HepG2 (cell line): Measurements from ENCODE around the gene LRRC43. TPM values are rescaled to one million over a fixed set of nuclear protein-coding genes. Genes with fewer than 3 reads are reported as not detected.
A peak's percentile ranks its signal among the peaks of the same experiment; 100 is the strongest.

Experiments used
- DBP ChIP-seq: sonication (generic); formaldehyde crosslinking; IDR thresholded peaks from 2 replicates; pipeline ENCODE4 v1.4.0; 2020; ENCODE audit warnings: missing genetic modification reagents; ENCODE audit errors: not compliant biosample characterization
- HNRNPLL ChIP-seq: fragments of 200-400 bp; formaldehyde crosslinking; IDR thresholded peaks from 2 replicates; pipeline ENCODE4 v1.6.1; 2017; ENCODE audit warnings: mild to moderate bottlenecking, low read depth, low read length; ENCODE audit not compliant: poor library complexity, severe bottlenecking
- HOXA7 ChIP-seq: sonication (generic); formaldehyde crosslinking; IDR thresholded peaks from 2 replicates; pipeline ENCODE4 v1.8.1; 2022; ENCODE audit warnings: mild to moderate bottlenecking, missing genetic modification reagents, moderate library complexity
- IRF2 ChIP-seq: IDR thresholded peaks from 2 replicates; pipeline ENCODE4 v1.6.1; 2018; ENCODE audit warnings: missing genetic modification reagents, missing compliant biosample characterization
- MLLT10 ChIP-seq: sonication (generic); formaldehyde crosslinking; IDR thresholded peaks from 2 replicates; pipeline ENCODE4 v1.4.0; 2020; ENCODE audit warnings: missing genetic modification reagents
- TFDP2 ChIP-seq: sonication (generic); formaldehyde crosslinking; IDR thresholded peaks from 2 replicates; pipeline ENCODE4 v1.4.0; 2020; ENCODE audit warnings: missing genetic modification reagents
- TRIM24 ChIP-seq: sonication (generic); formaldehyde crosslinking; IDR thresholded peaks from 2 replicates; pipeline ENCODE4 v1.8.0; 2022; ENCODE audit warnings: mild to moderate bottlenecking, missing genetic modification reagents
- ZBTB34 ChIP-seq: sonication (generic); formaldehyde crosslinking; IDR thresholded peaks from 2 replicates; pipeline ENCODE4 v1.8.0; 2022; ENCODE audit warnings: mild to moderate bottlenecking, missing genetic modification reagents
- ZNF335 ChIP-seq: sonication (generic); formaldehyde crosslinking; IDR thresholded peaks from 2 replicates; pipeline ENCODE4 v1.4.0; 2020; ENCODE audit warnings: missing genetic modification reagents
- ZNF510 ChIP-seq: sonication (generic); formaldehyde crosslinking; IDR thresholded peaks from 2 replicates; pipeline ENCODE4 v1.4.0; 2020; ENCODE audit warnings: low read depth, mild to moderate bottlenecking, missing genetic modification reagents
- ZNF543 ChIP-seq: sonication (generic); formaldehyde crosslinking; IDR thresholded peaks from 2 replicates; pipeline ENCODE4 v1.4.0; 2020; ENCODE audit warnings: mild to moderate bottlenecking, missing genetic modification reagents
- ZNF547 ChIP-seq: sonication (generic); formaldehyde crosslinking; IDR thresholded peaks from 2 replicates; pipeline ENCODE4 v1.5.1; 2020; ENCODE audit warnings: mild to moderate bottlenecking, missing genetic modification reagents
- ZNF674 ChIP-seq: sonication (generic); formaldehyde crosslinking; IDR thresholded peaks from 2 replicates; pipeline ENCODE4 v1.5.0; 2020; ENCODE audit warnings: low read depth, mild to moderate bottlenecking, missing genetic modification reagents
- polyA plus RNA-seq, 8 experiments: library from polyadenylated mRNA; depleted of rRNA in 3 of 8; stranded (reverse) in 7 of 8; unstranded in 1 of 8; fragments of >200 nt; fragmentation: Illumina TruSeq in 4 of 8; extraction: Trizol in 4 of 8; gene quantifications; 2 replicates each; pipeline versions ENCODE4 v1.2.1 to v1.2.3, GENCODE V29; 2011 to 2016; ENCODE audit warnings: low read depth in 4 of 8, missing spikeins in 1 of 8, mixed read lengths in 1 of 8; ENCODE audit not compliant: insufficient read depth in 1 of 8
- total RNA-seq, 5 experiments: library from RNA; depleted of rRNA; stranded (reverse); fragments of >200 nt; fragmentation: Illumina TruSeq; extraction: Trizol; gene quantifications; 2 replicates each; pipeline ENCODE4 v1.2.3, GENCODE V29; 2016; ENCODE audit warnings: low read depth in 1 of 5
- TF ChIP-seq, protein P1 (sequence below): sonication (generic); formaldehyde crosslinking; IDR thresholded peaks from 2 replicates; pipeline ENCODE4 v1.5.1; 2020; ENCODE audit warnings: missing genetic modification reagents, mild to moderate bottlenecking, borderline replicate concordance
- TF ChIP-seq, protein P2 (sequence below): sonication (generic); formaldehyde crosslinking; IDR thresholded peaks from 2 replicates; pipeline ENCODE4 v1.4.0; 2020; ENCODE audit warnings: mild to moderate bottlenecking, missing genetic modification reagents
- TF ChIP-seq, protein P3 (sequence below): sonication (generic); formaldehyde crosslinking; IDR thresholded peaks from 2 replicates; pipeline ENCODE4 v1.4.0; 2020; ENCODE audit warnings: missing genetic modification reagents
- TF ChIP-seq, protein P4 (sequence below): sonication (generic); formaldehyde crosslinking; conservative IDR thresholded peaks from 2 replicates; pipeline ENCODE4 v1.8.0; 2022; ENCODE audit warnings: mild to moderate bottlenecking, moderate library complexity, missing genetic modification reagents
- TF ChIP-seq, protein P5 (sequence below): sonication (generic); formaldehyde crosslinking; IDR thresholded peaks from 2 replicates; pipeline ENCODE4 v1.4.0; 2020; ENCODE audit warnings: mild to moderate bottlenecking, missing genetic modification reagents

Gene LRRC43
- total and polyA plus RNA-seq, 2 of the 13 experiments (the other 11 are each of a cell fraction or from before 2014, with no cell fraction given) = not detected

DNA sequence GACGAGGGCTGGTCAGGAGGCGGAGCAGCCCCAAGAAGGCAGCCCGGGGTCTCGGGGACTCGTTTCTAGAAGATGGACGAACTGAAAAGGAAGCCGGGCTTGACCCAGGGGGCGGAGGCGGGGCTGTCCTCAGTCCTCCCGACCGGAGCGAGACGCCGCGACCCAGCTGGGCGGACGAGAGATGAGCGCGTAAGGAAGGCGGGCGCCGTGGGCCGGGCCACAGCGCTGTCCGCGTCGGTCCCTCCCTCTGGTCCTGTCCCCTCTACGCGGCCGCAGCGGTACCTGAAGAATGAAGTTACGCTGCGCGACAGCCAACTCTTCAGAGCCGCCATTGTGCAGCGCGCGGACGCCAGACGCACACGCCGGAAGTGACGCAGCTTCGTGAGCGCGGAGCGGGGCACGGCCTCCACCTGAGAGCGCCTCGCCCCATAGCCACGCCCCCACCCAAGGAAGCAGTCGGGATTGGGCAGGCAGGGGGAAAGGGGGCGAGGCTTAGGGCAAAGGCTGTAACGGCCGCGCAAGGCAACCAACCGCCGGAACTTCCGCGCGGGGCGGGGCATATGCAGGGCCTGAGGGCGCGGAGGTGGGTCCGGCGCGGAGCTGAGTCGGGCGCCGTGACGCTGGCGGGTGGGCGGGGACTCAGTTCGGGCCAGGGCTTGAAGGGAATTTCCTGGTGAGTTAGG, 42.9 kb downstream of the LRRC43 start, which contains the start of gene DIABLO (continued):
- 0 out of 2 replicates have a peak, but pooled peaks have one; percentile 72 for TF ChIP-seq IRF2 (CRISPR knock-in tag)
- peak; percentile 92 for TF ChIP-seq HNRNPLL
- TF ChIP-seq, protein P1, sequence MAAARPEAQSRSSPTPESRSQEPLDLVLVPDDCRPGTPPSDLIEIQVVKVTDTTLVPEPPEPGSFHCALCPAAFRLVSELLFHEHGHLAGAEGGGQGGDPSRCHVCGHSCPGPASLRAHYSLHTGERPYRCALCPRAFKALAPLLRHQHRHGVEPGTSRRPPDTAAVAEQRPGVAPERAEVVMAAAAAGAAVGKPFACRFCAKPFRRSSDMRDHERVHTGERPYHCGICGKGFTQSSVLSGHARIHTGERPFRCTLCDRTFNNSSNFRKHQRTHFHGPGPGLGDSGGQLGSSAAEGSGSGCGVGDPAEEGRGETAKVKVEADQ (CRISPR knock-in tag) = no peak
- TF ChIP-seq, protein P2, sequence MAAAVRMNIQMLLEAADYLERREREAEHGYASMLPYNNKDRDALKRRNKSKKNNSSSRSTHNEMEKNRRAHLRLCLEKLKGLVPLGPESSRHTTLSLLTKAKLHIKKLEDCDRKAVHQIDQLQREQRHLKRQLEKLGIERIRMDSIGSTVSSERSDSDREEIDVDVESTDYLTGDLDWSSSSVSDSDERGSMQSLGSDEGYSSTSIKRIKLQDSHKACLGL (CRISPR knock-in tag) = peak; percentile 84
- TF ChIP-seq TFDP2 = peak; percentile 64
- TF ChIP-seq, protein P3, sequence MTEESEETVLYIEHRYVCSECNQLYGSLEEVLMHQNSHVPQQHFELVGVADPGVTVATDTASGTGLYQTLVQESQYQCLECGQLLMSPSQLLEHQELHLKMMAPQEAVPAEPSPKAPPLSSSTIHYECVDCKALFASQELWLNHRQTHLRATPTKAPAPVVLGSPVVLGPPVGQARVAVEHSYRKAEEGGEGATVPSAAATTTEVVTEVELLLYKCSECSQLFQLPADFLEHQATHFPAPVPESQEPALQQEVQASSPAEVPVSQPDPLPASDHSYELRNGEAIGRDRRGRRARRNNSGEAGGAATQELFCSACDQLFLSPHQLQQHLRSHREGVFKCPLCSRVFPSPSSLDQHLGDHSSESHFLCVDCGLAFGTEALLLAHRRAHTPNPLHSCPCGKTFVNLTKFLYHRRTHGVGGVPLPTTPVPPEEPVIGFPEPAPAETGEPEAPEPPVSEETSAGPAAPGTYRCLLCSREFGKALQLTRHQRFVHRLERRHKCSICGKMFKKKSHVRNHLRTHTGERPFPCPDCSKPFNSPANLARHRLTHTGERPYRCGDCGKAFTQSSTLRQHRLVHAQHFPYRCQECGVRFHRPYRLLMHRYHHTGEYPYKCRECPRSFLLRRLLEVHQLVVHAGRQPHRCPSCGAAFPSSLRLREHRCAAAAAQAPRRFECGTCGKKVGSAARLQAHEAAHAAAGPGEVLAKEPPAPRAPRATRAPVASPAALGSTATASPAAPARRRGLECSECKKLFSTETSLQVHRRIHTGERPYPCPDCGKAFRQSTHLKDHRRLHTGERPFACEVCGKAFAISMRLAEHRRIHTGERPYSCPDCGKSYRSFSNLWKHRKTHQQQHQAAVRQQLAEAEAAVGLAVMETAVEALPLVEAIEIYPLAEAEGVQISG = peak; percentile 92
- TF ChIP-seq MLLT10 = no peak
- peak; percentile 74 for TF ChIP-seq ZNF335 (CRISPR knock-in tag)
- no peak for TF ChIP-seq DBP (CRISPR knock-in tag)
- TF ChIP-seq, protein P4, sequence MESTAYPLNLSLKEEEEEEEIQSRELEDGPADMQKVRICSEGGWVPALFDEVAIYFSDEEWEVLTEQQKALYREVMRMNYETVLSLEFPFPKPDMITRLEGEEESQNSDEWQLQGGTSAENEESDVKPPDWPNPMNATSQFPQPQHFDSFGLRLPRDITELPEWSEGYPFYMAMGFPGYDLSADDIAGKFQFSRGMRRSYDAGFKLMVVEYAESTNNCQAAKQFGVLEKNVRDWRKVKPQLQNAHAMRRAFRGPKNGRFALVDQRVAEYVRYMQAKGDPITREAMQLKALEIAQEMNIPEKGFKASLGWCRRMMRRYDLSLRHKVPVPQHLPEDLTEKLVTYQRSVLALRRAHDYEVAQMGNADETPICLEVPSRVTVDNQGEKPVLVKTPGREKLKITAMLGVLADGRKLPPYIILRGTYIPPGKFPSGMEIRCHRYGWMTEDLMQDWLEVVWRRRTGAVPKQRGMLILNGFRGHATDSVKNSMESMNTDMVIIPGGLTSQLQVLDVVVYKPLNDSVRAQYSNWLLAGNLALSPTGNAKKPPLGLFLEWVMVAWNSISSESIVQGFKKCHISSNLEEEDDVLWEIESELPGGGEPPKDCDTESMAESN (CRISPR knock-in tag) = peak; percentile 12; the same call in 1 of the 2 replicates
- TF ChIP-seq ZNF547 (CRISPR knock-in tag) = no peak
- 0 out of 2 replicates have a peak, but pooled peaks have one; percentile 29 for TF ChIP-seq ZBTB34 (CRISPR knock-in tag)
- TF ChIP-seq TRIM24 (CRISPR knock-in tag) = no peak
- TF ChIP-seq ZNF674 (CRISPR knock-in tag) = 0 out of 2 replicates have a peak, but pooled peaks have one; percentile 24
- TF ChIP-seq, protein P5, sequence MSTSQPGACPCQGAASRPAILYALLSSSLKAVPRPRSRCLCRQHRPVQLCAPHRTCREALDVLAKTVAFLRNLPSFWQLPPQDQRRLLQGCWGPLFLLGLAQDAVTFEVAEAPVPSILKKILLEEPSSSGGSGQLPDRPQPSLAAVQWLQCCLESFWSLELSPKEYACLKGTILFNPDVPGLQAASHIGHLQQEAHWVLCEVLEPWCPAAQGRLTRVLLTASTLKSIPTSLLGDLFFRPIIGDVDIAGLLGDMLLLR (CRISPR knock-in tag) = peak; percentile 77
- no peak for TF ChIP-seq ZNF543 (CRISPR knock-in tag)
- 0 out of 2 replicates have a peak, but pooled peaks have one; percentile 18 for TF ChIP-seq HOXA7 (CRISPR knock-in tag)
- TF ChIP-seq ZNF510 (CRISPR knock-in tag) = no peak
